Mesenchymal stem cell (in vitro differentiated cells and primary cell): ENCODE results near the gene TUBG1.

Source experiments
- DNase-seq: peaks from one replicate; pipeline ENCODE4 v3.0.0-alpha.2; 2013
- H2AFZ ChIP-seq: one replicate; pipeline ENCODE4 v1.6.1; 2013; ENCODE audit warnings: low read depth, mild to moderate bottlenecking, control low read depth, inconsistent platforms, low read length, moderate library complexity
- H2AK5ac ChIP-seq: 2 replicates; pipeline ENCODE4 v1.6.1; 2013; ENCODE audit warnings: low read length, moderate library complexity, mild to moderate bottlenecking, inconsistent platforms; ENCODE audit not compliant: severe bottlenecking
- H2BK120ac ChIP-seq: one replicate; pipeline ENCODE4 v1.6.1; 2013; ENCODE audit warnings: low read depth, mild to moderate bottlenecking, inconsistent platforms, low read length, moderate library complexity
- H2BK12ac ChIP-seq, 2 experiments: one replicate each; pipeline ENCODE4 v1.6.1; 2013; ENCODE audit warnings: inconsistent platforms in 2 of 2, low read length in 2 of 2, mild to moderate bottlenecking in 2 of 2, moderate library complexity in 2 of 2, control low read depth in 1 of 2
- H2BK15ac ChIP-seq: one replicate; pipeline ENCODE4 v1.6.1; 2013; ENCODE audit warnings: mild to moderate bottlenecking, low read depth, inconsistent platforms; ENCODE audit not compliant: poor library complexity, severe bottlenecking
- H2BK5ac ChIP-seq: 2 replicates; pipeline ENCODE4 v1.6.1; 2013; ENCODE audit warnings: low read depth, mild to moderate bottlenecking, low read length, control low read depth, inconsistent platforms; ENCODE audit not compliant: poor library complexity, severe bottlenecking
- H3K14ac ChIP-seq, 2 experiments: one replicate each; pipeline ENCODE4 v1.6.1; 2013; ENCODE audit warnings: inconsistent platforms in 2 of 2, low read length in 2 of 2, control low read depth in 1 of 2, mild to moderate bottlenecking in 1 of 2, moderate library complexity in 1 of 2
- H3K18ac ChIP-seq, 2 experiments: one replicate each; pipeline ENCODE4 v1.6.1; 2013; ENCODE audit warnings: inconsistent platforms in 2 of 2, low read length in 2 of 2, control low read depth in 1 of 2, low read depth in 1 of 2, mild to moderate bottlenecking in 1 of 2
- H3K23ac ChIP-seq, 2 experiments: one replicate each; pipeline ENCODE4 v1.6.1; 2013; ENCODE audit warnings: inconsistent platforms in 2 of 2, low read length in 2 of 2, mild to moderate bottlenecking in 2 of 2, moderate library complexity in 2 of 2, control low read depth in 1 of 2
- H3K27ac ChIP-seq: 2 replicates; pipeline ENCODE4 v1.5.1; 2013; ENCODE audit warnings: mild to moderate bottlenecking, moderate library complexity, low read length, control low read depth, inconsistent platforms; ENCODE audit not compliant: poor library complexity, severe bottlenecking
- H3K27me3 ChIP-seq, 2 experiments: 2 replicates each; pipeline versions ENCODE4 v1.6.1 to v1.7.0; 2013; ENCODE audit warnings: low read length in 2 of 2, mild to moderate bottlenecking in 2 of 2, moderate library complexity in 2 of 2, control low read depth in 1 of 2, inconsistent platforms in 1 of 2; ENCODE audit not compliant: control insufficient read depth in 1 of 2, insufficient read depth in 1 of 2
- H3K36me3 ChIP-seq, 2 experiments: 2 replicates each; pipeline versions ENCODE4 v1.6.1 to v1.7.0; 2013; ENCODE audit warnings: low read length in 2 of 2, control low read depth in 1 of 2, inconsistent platforms in 1 of 2, low read depth in 1 of 2, mild to moderate bottlenecking in 1 of 2; ENCODE audit not compliant: insufficient read depth in 2 of 2, control insufficient read depth in 1 of 2
- H3K4ac ChIP-seq, 2 experiments: one replicate each; pipeline ENCODE4 v1.6.1; 2013; ENCODE audit warnings: inconsistent platforms in 2 of 2, low read length in 2 of 2, mild to moderate bottlenecking in 2 of 2, moderate library complexity in 2 of 2, control low read depth in 1 of 2, low read depth in 1 of 2
- H3K4me1 ChIP-seq: 2 replicates; pipeline ENCODE4 v1.6.1; 2013; ENCODE audit warnings: low read depth, low read length, control low read depth; ENCODE audit not compliant: control insufficient read depth, insufficient read depth
- H3K4me2 ChIP-seq: 2 replicates; pipeline ENCODE4 v1.6.1; 2013; ENCODE audit warnings: low read length, mild to moderate bottlenecking, inconsistent platforms; ENCODE audit not compliant: poor library complexity, severe bottlenecking
- H3K4me3 ChIP-seq, 2 experiments: 2 replicates each; pipeline versions ENCODE4 v1.5.1 to v1.7.0; 2013; ENCODE audit warnings: low read length in 2 of 2, mild to moderate bottlenecking in 2 of 2, control low read depth in 1 of 2, low read depth in 1 of 2; ENCODE audit not compliant: insufficient read depth in 1 of 2
- H3K79me1 ChIP-seq: replicated peaks from 2 replicates; pipeline ENCODE4 v1.6.1; 2013; ENCODE audit warnings: mild to moderate bottlenecking, control low read depth, low read length, inconsistent platforms; ENCODE audit not compliant: poor library complexity, severe bottlenecking
- H3K9ac ChIP-seq: 2 replicates; pipeline ENCODE4 v1.7.0; 2013; ENCODE audit warnings: mild to moderate bottlenecking, low read length, moderate library complexity
- H3K9me3 ChIP-seq: 2 replicates; pipeline ENCODE4 v1.7.0; 2013; ENCODE audit warnings: mild to moderate bottlenecking, low read length; ENCODE audit not compliant: control insufficient read depth
- H4K8ac ChIP-seq: one replicate; pipeline ENCODE4 v1.6.1; 2013; ENCODE audit warnings: inconsistent platforms, mild to moderate bottlenecking, low read length, moderate library complexity
- H4K91ac ChIP-seq: one replicate; pipeline ENCODE4 v1.6.1; 2013; ENCODE audit warnings: mild to moderate bottlenecking, low read length, inconsistent platforms
- WGBS: methylation state at CpG from one replicate; pipeline ENCODE4 v1.1.7; 2013; ENCODE audit warnings: mixed read lengths; 5-methylcytosine and 5-hydroxymethylcytosine counted together

TUBG1 gene

GRCh38 chr17:42564815-42565522 is 44.5 kb upstream of the TUBG1 start:
- no peak overlapping the region for H2BK120ac ChIP-seq
- H2BK15ac ChIP-seq, result no peak overlapping the region
- H3K4me1 ChIP-seq, result peaks cover 49% of the 10 kb centered on the region
- no peak overlapping the region for H2BK12ac ChIP-seq
- H3K4me2 ChIP-seq, result no peak overlapping the region
- no peak for DNase-seq
- H3K23ac ChIP-seq, result no peak overlapping the region
- H4K8ac ChIP-seq, result no peak overlapping the region
- H3K27ac ChIP-seq, result no peak overlapping the region
- H3K14ac ChIP-seq, result no peak overlapping the region
- H2AK5ac ChIP-seq, result no peak overlapping the region
- H3K36me3 ChIP-seq, result peaks cover 51 to 57% of the 10 kb centered on the region in 2 experiments
- peak overlapping the region; percentile 14 for H3K9ac ChIP-seq
- no peak overlapping the region for H3K18ac ChIP-seq
- no peak overlapping the region for H3K4ac ChIP-seq
- peaks cover 31% of the 10 kb centered on the region for H3K79me1 ChIP-seq
- H4K91ac ChIP-seq, result no peak overlapping the region
- WGBS, result 89% methylated on average over 15 of the region's 15 CpGs
- H2AFZ ChIP-seq, result no peak overlapping the region
- H2BK5ac ChIP-seq, result no peak overlapping the region
- H3K4me3 ChIP-seq, result no peak overlapping the region
- H3K27me3 ChIP-seq, result no peaks in the 10 kb centered on the region
- no peaks in the 10 kb centered on the region for H3K9me3 ChIP-seq

GRCh38 chr17:42565523-42566214 is 43.8 kb upstream of the TUBG1 start:
- Histone ChIP-seq H3K79me1 (peaks cover 31% of the 10 kb centered on the region), H3K9me3 (no peaks in the 10 kb centered on the region), H3K4me3 (no peak overlapping the region), H3K4me1 (peaks cover 49% of the 10 kb centered on the region), H3K18ac (no peak overlapping the region), H2AK5ac (no peak overlapping the region), H3K4me2 (no peak overlapping the region), H4K8ac (peak overlapping the region; percentile 94), H2AFZ (no peak overlapping the region), H3K27ac (no peak overlapping the region), H3K27me3 (no peaks in the 10 kb centered on the region), H3K14ac (no peak overlapping the region), H2BK12ac (no peak overlapping the region), H2BK120ac (no peak overlapping the region), H3K9ac (peak overlapping the region; percentile 91), H2BK15ac (no peak overlapping the region), H2BK5ac (no peak overlapping the region), H4K91ac (peak overlapping the region; percentile 2), H3K4ac (no peak overlapping the region), H3K23ac (no peak overlapping the region), H3K36me3 (peaks cover 57 to 61% of the 10 kb centered on the region in 2 experiments)
- WGBS, result 95% methylated on average over 16 of the region's 16 CpGs
- no peak for DNase-seq

- Histone ChIP-seq H2BK12ac (peak overlapping the region; percentile 32 to 75), H2AFZ (peak overlapping the region; percentile 60), H3K4me2 (peak overlapping the region; percentile 46), H3K18ac (peak overlapping the region; percentile 58 to 77), H2BK120ac (peak overlapping the region; percentile 29), H4K91ac (peak overlapping the region; percentile 96), H3K36me3 (peaks cover 63 to 64% of the 10 kb centered on the region in 2 experiments), H3K4me3 (peak overlapping the region; percentile 33 to 93), H3K4me1 (peaks cover 49% of the 10 kb centered on the region), H3K9ac (peak overlapping the region; percentile 91), H3K9me3 (no peaks in the 10 kb centered on the region), H2BK5ac (peak overlapping the region; percentile 60), H3K27ac (peak overlapping the region; percentile 75), H3K79me1 (peaks cover 31% of the 10 kb centered on the region), H2AK5ac (peak overlapping the region; percentile 66), H4K8ac (peak overlapping the region; percentile 94), H3K27me3 (no peaks in the 10 kb centered on the region), H3K23ac (no peak overlapping the region), H2BK15ac (no peak overlapping the region), H3K4ac (peak overlapping the region; percentile 92 to 100), H3K14ac (peak overlapping the region in 1 of 2 experiments; percentile 13)
- 66% methylated on average over 28 of the region's 28 CpGs for WGBS
- no peak for DNase-seq
Observed at GRCh38 chr17:42566215-42566882, 43.1 kb upstream of the TUBG1 start.
